GM19238 (cell line): Measurements from ENCODE around the gene TMC8.
"Not testable (repeated sequence)": the region's sequence is repeated elsewhere in the genome, so short reads cannot be mapped to it uniquely, and the experiment has no call there.

Source experiments
- DNase-seq: peaks from one replicate; pipeline ENCODE4 v3.0.0; 2011; ENCODE audit warnings: low spot score; ENCODE audit not compliant: insufficient read length

TMC8 gene

GRCh38 chr17:78154903-78155811 lies 24.6 kb downstream of the TMC8 start:
- no peak for DNase-seq

GRCh38 chr17:78159575-78160158 lies 29.1 kb downstream of the TMC8 start:
- DNase-seq: no peak

GRCh38 chr17:78163881-78164747 lies 33.5 kb downstream of the TMC8 start:
- no peak for DNase-seq

- no peak for DNase-seq
Observed at GRCh38 chr17:78164748-78165607, 34.4 kb downstream of the TMC8 start.

GRCh38 chr17:78166416-78166815 lies 35.8 kb downstream of the TMC8 start:
- DNase-seq: no peak

- DNase-seq: peak; percentile 91
Observed at GRCh38 chr17:78168242-78168902, 37.8 kb downstream of the TMC8 start, which contains the start of gene SYNGR2. Gene SYNGR2, plus strand, starts transcription at chr17:78168581. Its CDS starts 36 bp downstream, at chr17:78168617.

GRCh38 chr17:78168903-78169793 lies 38.6 kb downstream of the TMC8 start:
- peak; percentile 69 for DNase-seq

GRCh38 chr17:78170692-78171590 lies 40.4 kb downstream of the TMC8 start:
- DNase-seq: no peak

- DNase-seq: not testable (repeated sequence)
Observed at GRCh38 chr17:78171591-78172248, 41.1 kb downstream of the TMC8 start.

GRCh38 chr17:78172249-78173051 lies 41.9 kb downstream of the TMC8 start:
- DNase-seq: no peak

GRCh38 chr17:78173097-78173715 lies 42.6 kb downstream of the TMC8 start:
- DNase-seq: peak; percentile 62

- DNase-seq: no peak
Observed at GRCh38 chr17:78174346-78174869, 43.8 kb downstream of the TMC8 start.

GRCh38 chr17:78174870-78175642 lies 44.5 kb downstream of the TMC8 start:
- DNase-seq: no peak

- no peak for DNase-seq
Observed at GRCh38 chr17:78175643-78175981, 45.0 kb downstream of the TMC8 start.

GRCh38 chr17:78176548-78177025 lies 46.0 kb downstream of the TMC8 start:
- peak; percentile 65 for DNase-seq
